HG02678 (cell line): Measurements from ENCODE around the gene PDLIM7.
"Not testable (repeated sequence)": the region's sequence is repeated elsewhere in the genome, so short reads cannot be mapped to it uniquely, and the experiment has no call there.

Source experiments
- ATAC-seq: cut with Tn5 transposase; IDR thresholded peaks from one replicate; pipeline ENCODE4 v1.9.1; 2021; ENCODE audit warnings: mild to moderate bottlenecking, moderate library complexity; ENCODE audit not compliant: unreplicated experiment

Gene PDLIM7

GRCh38 chr5:177497292-177498012 is at the start of gene PDLIM7:
Gene PDLIM7 (minus strand): TSS chr5:177497604. CDS start chr5:177496512, 1,092 bp downstream.
- ATAC-seq = peak; percentile 66

GRCh38 chr5:177546258-177546741 is 48.9 kb upstream of the PDLIM7 start:
- no peak for ATAC-seq

- ATAC-seq = no peak
Observed at GRCh38 chr5:177545487-177546257, 48.3 kb upstream of the PDLIM7 start.

GRCh38 chr5:177542816-177543465 is 45.5 kb upstream of the PDLIM7 start:
- ATAC-seq = no peak

- ATAC-seq = no peak
Observed at GRCh38 chr5:177540438-177540837, 43.0 kb upstream of the PDLIM7 start.

GRCh38 chr5:177539411-177539810 is 42.0 kb upstream of the PDLIM7 start:
- ATAC-seq = no peak

- ATAC-seq = no peak
Observed at GRCh38 chr5:177538876-177539275, 41.5 kb upstream of the PDLIM7 start.

GRCh38 chr5:177537389-177538361 is 40.3 kb upstream of the PDLIM7 start:
- no peak for ATAC-seq

GRCh38 chr5:177536386-177536785 is 39.0 kb upstream of the PDLIM7 start:
- ATAC-seq = no peak

GRCh38 chr5:177535125-177535524 is 37.7 kb upstream of the PDLIM7 start:
- no peak for ATAC-seq

GRCh38 chr5:177534433-177534832 is 37.0 kb upstream of the PDLIM7 start:
- not testable (repeated sequence) for ATAC-seq

- no peak for ATAC-seq
Observed at GRCh38 chr5:177531209-177531940, 34.0 kb upstream of the PDLIM7 start.

GRCh38 chr5:177530638-177531037 is 33.2 kb upstream of the PDLIM7 start:
- no peak for ATAC-seq

GRCh38 chr5:177529247-177530203 is 32.1 kb upstream of the PDLIM7 start:
- ATAC-seq = no peak

- ATAC-seq = no peak
Observed at GRCh38 chr5:177528631-177529030, 31.2 kb upstream of the PDLIM7 start.

GRCh38 chr5:177527595-177527994 is 30.2 kb upstream of the PDLIM7 start:
- ATAC-seq = no peak

GRCh38 chr5:177526791-177527190 is 29.4 kb upstream of the PDLIM7 start:
- no peak for ATAC-seq

- no peak for ATAC-seq
Observed at GRCh38 chr5:177526191-177526590, 28.8 kb upstream of the PDLIM7 start.
